HG02970 (cell line): ENCODE data around the gene DNASE1L2.

Experiments
- ATAC-seq: cut with Tn5 transposase; IDR thresholded peaks from one replicate; pipeline ENCODE4 v1.9.1; 2021; ENCODE audit warnings: mild to moderate bottlenecking, moderate library complexity, moderate number of reproducible peaks; ENCODE audit not compliant: unreplicated experiment, low FRiP score

The DNASE1L2 gene

GRCh38 chr16:2236337-2237101 is at the start of gene DNASE1L2:
DNASE1L2 (plus strand) TSS chr16:2236444; CDS start chr16:2236817, 373 bp downstream.
- no peak for ATAC-seq

DNA sequence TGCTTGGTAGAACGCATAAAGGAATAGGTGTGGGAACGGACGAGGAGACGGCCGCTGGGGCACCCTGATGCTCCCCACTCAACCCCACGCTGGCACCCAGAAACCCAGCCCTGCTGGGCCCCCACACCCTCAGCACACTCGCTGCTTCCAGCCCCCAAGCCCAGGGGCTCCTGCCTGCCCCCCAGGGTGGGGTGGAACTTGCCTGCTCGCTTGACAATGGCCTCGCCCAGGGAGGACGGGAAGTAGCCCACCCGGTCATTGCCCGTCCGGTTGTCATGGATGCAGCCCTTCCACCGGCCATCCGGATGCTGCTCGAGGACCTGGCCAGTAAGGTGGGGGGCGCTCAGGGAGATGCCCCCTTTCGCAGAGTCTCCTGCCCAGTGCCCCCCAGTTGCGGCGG is 49.7 kb upstream of the DNASE1L2 start:
- ATAC-seq: no peak

GRCh38 chr16:2187212-2187611 is 49.0 kb upstream of the DNASE1L2 start:
- ATAC-seq: no peak

DNA sequence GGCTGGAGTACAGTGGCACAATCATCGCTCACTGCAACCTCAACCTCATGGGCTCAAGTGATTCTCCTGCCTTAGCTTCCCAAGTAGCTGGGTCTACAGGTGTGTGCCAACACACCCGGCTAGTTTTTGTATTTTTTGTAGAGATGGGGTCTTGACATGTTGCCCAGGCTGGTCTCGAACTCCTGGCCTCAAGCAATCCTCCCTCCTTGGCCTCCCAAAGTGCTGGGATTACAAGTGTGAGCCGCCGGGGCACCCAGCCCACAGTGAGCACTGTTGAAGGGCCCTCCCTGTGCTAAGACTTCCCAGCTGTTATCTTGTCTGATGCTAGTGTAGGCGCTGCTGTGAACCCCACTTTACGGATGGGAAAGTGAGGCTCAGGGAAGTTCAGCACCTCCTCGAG is 47.8 kb upstream of the DNASE1L2 start:
- ATAC-seq: no peak

DNA sequence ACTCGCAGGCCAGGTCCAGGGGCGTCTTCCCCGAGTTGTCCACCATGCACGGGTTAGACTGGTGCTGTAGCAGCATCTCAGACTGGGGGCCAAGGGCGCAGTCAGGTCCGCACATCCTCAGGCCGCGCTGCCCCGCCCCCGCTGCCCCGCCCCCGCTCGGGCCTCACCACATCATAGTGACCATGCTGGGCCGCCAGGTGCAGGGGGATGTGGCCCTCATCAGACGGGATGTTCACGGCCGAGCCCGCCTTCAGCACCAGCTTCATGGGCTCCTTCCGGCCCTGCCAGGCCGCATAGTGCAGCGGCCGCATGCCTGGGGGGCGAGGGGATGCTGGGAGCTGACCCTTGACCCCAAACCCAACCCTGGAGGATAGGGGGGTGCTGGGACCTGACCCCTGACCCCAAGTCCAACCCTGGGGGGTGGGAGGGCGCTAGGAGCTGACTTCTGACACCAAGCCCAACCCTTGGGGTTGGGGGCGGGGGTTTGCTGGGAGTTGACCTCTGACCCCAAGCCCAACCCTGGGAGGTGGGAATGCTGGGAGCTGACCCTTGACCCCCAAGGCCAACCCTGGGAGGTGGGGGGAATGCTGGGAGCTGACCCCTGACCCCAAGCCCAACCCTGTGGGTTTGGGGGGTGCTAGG is 46.9 kb upstream of the DNASE1L2 start:
- no peak for ATAC-seq

DNA sequence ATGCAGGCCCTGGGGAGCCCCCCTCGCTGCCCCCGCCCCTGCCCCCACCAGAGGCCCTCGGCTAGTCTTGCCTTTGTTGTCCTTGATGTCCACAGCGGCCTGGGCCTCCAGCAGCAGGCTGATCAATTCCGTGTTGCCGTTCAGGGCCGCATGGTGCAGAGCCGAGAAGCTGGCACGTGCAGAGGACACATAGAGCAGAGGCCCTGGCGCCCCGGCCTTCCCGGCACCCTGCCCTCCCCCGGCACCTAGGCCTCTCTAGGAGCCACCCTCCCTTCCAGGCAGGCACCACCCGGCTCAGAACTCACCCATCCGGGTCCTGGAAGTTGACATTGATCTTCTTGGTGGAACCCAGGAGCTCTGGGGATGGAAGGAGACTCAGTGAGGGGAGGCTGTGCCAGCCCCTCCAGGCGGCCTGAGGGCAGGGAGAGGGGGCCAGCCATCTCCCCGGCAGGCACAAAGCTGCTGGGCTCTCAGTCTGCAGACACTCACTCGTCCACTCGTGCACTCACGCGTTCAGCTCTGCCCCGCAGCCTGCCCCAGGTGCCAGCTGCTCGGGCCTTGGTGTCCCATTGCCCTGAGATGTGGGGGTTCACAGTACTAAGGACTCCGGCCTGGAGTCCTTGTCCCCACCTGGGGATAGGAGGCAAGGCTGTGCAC is 46.1 kb upstream of the DNASE1L2 start:
- ATAC-seq: no peak

DNA sequence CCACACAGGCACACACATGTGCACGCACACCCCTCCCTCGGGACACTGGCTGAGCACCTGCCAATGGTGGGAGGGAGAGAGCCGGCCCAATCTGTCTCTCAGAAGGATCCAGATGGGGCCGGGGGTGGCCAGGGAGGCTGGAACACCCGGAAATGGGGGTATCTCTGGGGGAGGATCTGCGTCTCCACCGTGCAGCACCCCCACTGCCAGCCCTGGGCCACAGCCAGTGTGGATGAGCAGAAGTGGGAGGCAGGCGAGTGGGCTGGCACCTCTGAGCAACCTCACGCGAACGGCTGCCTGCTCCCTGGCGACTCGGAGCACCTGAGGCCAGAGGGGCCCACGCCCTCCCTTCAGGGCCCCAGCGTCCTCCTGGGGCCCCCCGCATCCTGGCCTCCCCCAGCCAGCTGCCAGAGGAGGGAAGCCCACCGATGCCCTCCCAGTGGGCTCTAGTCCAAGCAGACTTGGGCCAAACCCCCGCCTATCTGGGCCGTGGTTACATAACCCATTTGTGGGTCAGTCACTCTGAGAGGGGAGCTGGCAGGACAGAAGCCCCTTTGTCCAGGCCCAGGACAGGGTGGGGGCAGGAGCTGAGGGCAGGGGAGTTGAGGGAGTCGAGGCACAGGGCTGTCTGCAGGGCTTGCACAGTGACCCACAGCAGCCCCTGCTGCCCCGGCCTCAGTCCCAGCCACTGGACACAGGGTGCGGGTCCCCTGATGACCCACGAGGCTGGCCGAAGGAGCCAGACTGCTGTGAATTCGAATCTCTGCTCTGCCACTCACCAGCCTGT is 45.4 kb upstream of the DNASE1L2 start:
- no peak for ATAC-seq

DNA sequence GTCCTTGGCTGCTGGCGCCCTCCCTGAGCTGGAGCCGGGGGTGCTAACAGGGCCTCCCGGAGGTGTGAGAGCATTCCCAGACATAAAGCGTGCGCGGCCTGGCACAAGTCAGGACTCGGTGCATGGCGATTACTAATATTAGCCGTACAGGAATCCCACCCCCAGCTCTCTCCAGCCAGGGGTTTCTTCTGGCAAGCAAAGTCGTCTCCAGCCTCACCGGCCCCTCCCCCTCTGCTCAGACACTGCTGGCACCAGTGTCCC is 44.9 kb upstream of the DNASE1L2 start:
- ATAC-seq: no peak

DNA sequence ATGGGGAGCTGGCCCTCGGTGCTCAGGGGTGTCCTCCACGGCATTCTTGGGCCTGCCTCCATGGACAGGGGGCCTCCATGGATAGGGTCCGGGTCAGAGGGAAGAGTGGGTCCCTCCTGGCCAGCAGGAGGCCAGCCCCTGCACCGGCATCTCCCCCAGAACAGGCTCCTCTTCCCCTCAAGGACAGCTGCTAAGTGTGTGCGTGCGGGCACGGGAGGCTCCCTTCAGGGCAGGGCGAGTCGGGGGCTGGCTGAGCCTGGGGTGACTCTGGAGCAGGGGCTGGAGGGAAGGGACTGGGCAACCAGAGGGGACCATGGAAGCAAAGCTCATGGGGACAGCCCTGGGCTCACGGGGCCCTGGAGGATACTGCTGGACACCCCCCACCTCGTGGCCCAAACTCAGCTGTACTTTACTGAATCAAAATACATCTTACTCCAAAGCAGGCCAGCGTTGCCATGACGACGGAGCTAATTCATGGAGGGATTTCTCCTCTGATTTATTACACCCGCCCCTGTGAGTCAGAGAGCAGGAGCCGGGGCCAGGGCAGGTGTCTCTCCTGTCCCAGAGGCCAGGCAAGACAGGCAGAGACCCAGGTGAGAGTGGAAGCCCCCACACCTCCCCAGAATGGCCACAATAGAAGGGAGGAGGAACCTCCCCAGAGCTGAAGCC is 41.9 kb upstream of the DNASE1L2 start:
- ATAC-seq: no peak

GRCh38 chr16:2194852-2195321 is 41.4 kb upstream of the DNASE1L2 start:
- no peak for ATAC-seq

GRCh38 chr16:2195322-2196161 is 40.7 kb upstream of the DNASE1L2 start:
- ATAC-seq: no peak

- ATAC-seq: no peak
Observed at GRCh38 chr16:2196162-2196980, 39.9 kb upstream of the DNASE1L2 start, which contains the start of gene CASKIN1. CASKIN1 (minus strand) TSS chr16:2196605; CDS start chr16:2196432, 173 bp downstream.

DNA sequence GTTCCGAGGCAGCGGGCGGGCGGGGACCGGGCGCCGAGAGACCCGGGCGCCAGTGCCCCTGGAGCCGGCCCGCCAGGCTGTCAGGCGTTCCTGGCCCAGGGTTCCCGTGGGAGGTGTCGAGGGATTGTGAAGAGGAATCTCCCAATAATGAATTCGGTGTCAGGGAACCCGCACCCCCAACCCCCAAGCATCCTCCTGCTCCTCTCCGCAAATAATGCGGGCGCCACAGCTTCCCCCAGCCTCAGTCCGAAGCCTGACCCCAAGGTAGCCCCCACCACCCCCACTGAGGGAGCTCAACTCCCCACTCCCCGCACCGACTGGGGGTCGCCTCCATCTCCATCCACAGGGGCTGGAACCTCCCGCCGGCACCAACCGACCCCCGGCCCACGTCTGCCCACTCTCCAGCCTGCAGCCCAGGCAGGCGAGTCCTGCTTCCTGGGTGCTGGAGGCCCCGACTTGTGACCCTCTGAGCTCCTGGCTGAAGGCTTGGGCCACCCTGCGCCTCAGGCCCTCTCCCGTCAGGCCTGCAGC is 39.2 kb upstream of the DNASE1L2 start:
- ATAC-seq: no peak

- no peak for ATAC-seq
Observed at GRCh38 chr16:2197765-2198164, 38.5 kb upstream of the DNASE1L2 start.

- no peak for ATAC-seq
Observed at GRCh38 chr16:2198283-2198682, 38.0 kb upstream of the DNASE1L2 start.

GRCh38 chr16:2199095-2199494 is 37.1 kb upstream of the DNASE1L2 start:
- no peak for ATAC-seq

DNA sequence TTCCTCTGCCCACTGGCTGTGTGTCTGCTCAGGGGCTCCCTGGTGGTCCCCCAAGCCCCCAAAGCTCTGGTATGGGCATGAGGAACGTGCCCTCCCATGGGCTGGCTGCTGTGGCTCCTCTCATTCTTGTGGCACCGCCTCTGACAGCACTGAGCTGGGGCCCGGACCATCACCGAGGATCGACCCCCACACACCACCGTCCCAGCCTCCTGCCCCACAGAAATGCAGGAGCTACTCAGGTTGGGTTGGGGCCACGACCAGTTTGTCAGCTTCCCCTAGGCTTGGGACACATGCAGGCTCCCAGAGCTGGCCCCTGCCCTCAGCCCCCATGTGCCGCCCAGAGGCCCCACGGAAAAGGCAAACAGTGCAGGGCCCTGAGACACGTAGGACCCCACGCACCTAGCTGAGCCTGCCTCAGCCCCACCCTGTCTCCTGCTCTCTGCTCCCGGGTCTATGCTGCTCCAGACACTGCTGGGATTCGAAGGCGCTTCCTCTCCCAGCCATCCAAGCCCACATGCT is 36.6 kb upstream of the DNASE1L2 start:
- no peak for ATAC-seq

GRCh38 chr16:2200313-2200712 is 35.9 kb upstream of the DNASE1L2 start:
- no peak for ATAC-seq
